ENCODE data around the gene NPAS1. TPM values are rescaled to one million over a fixed set of nuclear protein-coding genes. Genes with fewer than 3 reads are reported as not detected.

NPAS1 gene
- total and polyA plus RNA-seq, 2 of the 13 experiments (the other 11 are each of a cell fraction or from before 2014, with no cell fraction given), result 0.35 to 2.9 TPM

- no peak for TF ChIP-seq ZNF710 (CRISPR knock-in tag; IDR thresholded peaks at IDR 0.05; ENCODE audit: borderline replicate concordance)
- TF ChIP-seq MED13 (CRISPR knock-in tag; IDR thresholded peaks at IDR 0.05), result no peak
- no peak for TF ChIP-seq PBX2 (CRISPR knock-in tag; IDR thresholded peaks at IDR 0.05)
- no peak for TF ChIP-seq ZNF605 (CRISPR knock-in tag; IDR thresholded peaks at IDR 0.05)
- no peak for TF ChIP-seq NR2F2 (IDR thresholded peaks at IDR 0.05; ENCODE audit: borderline replicate concordance, low read depth)
- TF ChIP-seq GABPB1 (CRISPR knock-in tag; IDR thresholded peaks at IDR 0.05), result 0 out of 2 replicates have a peak, but pooled peaks have one; percentile 24
- TF ChIP-seq ZNF30 (CRISPR knock-in tag; IDR thresholded peaks at IDR 0.05), result no peak
- TF ChIP-seq NFATC3 (CRISPR knock-in tag; IDR thresholded peaks at IDR 0.05), result 0 out of 2 replicates have a peak, but pooled peaks have one; percentile 23
- no peak for TF ChIP-seq ZNF160 (CRISPR knock-in tag; IDR thresholded peaks at IDR 0.05)
- TF ChIP-seq MBD4 (IDR thresholded peaks at IDR 0.05; ENCODE audit: borderline replicate concordance, low read length), result no peak
- no peak for TF ChIP-seq ZNF572 (CRISPR knock-in tag; IDR thresholded peaks at IDR 0.05)
- no peak for TF ChIP-seq HNRNPLL (IDR thresholded peaks at IDR 0.05; ENCODE audit: low read depth, low read length, poor library complexity, severe bottlenecking)
- TF ChIP-seq PHF20 (CRISPR knock-in tag; IDR thresholded peaks at IDR 0.05), result no peak
- no peak for TF ChIP-seq TBP (CRISPR knock-in tag; IDR thresholded peaks at IDR 0.05)
- TF ChIP-seq BORCS8-MEF2B (CRISPR knock-in tag; IDR thresholded peaks at IDR 0.05), result peak; percentile 23; the same call in 1 of the 2 replicates
- TF ChIP-seq RFX1 (IDR thresholded peaks at IDR 0.05), result no peak
- no peak for TF ChIP-seq HMGXB3 (CRISPR knock-in tag; IDR thresholded peaks at IDR 0.05; ENCODE audit: borderline replicate concordance)
- TF ChIP-seq FOXA3 (CRISPR knock-in tag; IDR thresholded peaks at IDR 0.05), result peak; percentile 22; the same call in 1 of the 2 replicates
- TF ChIP-seq PHF8 (CRISPR knock-in tag; IDR thresholded peaks at IDR 0.05), result no peak
- no peak for TF ChIP-seq ZBTB44 (CRISPR knock-in tag; IDR thresholded peaks at IDR 0.05)
- peak; percentile 75 for TF ChIP-seq THAP11 (CRISPR knock-in tag; IDR thresholded peaks at IDR 0.05)
- no peak for TF ChIP-seq ZBTB42 (CRISPR knock-in tag; IDR thresholded peaks at IDR 0.05)
Measured at GRCh38 chr19:46990991-46991676, 28.5 kb upstream of the NPAS1 start (continued).
